Spleen (tissue), 11 donors: ENCODE results near the gene PPP1R1B. TPM values are rescaled to one million over a fixed set of nuclear protein-coding genes. Genes with fewer than 3 reads are reported as not detected.

Experiments
- DNase-seq: peaks from one replicate; pipeline ENCODE4 v3.0.0-alpha.2; 2020
- H3K27ac ChIP-seq, 8 donors: fragments of 200-600 bp; sonication (generic) in 7 of 8; 1 replicate in 4 of 8; 2 replicates in 4 of 8; pipeline versions ENCODE4 v1.5.0 to v1.8.0; 2016 to 2021; ENCODE audit warnings: inconsistent platforms in 4 of 8, mild to moderate bottlenecking in 4 of 8, moderate library complexity in 1 of 8
- H3K27me3 ChIP-seq, 7 donors: fragments of 200-600 bp; sonication (generic) in 6 of 7; replicated peaks in 1 of 7; 1 replicate in 4 of 7; 2 replicates in 3 of 7; pipeline versions ENCODE4 v1.5.0 to v1.8.0; 2016 to 2021; ENCODE audit warnings: inconsistent platforms in 3 of 7, mild to moderate bottlenecking in 1 of 7
- H3K36me3 ChIP-seq, 6 donors: fragments of 200-600 bp; sonication (generic) in 5 of 6; 1 replicate in 4 of 6; 2 replicates in 2 of 6; pipeline versions ENCODE4 v1.5.0 to v1.8.0; 2016 to 2021; ENCODE audit warnings: inconsistent platforms in 2 of 6
- H3K4me1 ChIP-seq, 6 donors: fragments of 200-600 bp; sonication (generic) in 5 of 6; 1 replicate in 3 of 6; 2 replicates in 3 of 6; pipeline versions ENCODE4 v1.5.0 to v1.8.0; 2016 to 2021; ENCODE audit warnings: inconsistent platforms in 3 of 6
- H3K4me3 ChIP-seq, 8 donors: fragments of 200-600 bp; sonication (generic) in 7 of 8; 1 replicate in 4 of 8; 2 replicates in 4 of 8; pipeline versions ENCODE4 v1.5.0 to v1.8.0; 2016 to 2021; ENCODE audit warnings: inconsistent platforms in 4 of 8, mild to moderate bottlenecking in 4 of 8, moderate library complexity in 2 of 8
- H3K9me3 ChIP-seq, 8 donors: fragments of 200-600 bp; sonication (generic) in 7 of 8; 1 replicate in 4 of 8; 2 replicates in 4 of 8; pipeline versions ENCODE4 v1.5.0 to v1.8.0; 2016 to 2021; ENCODE audit warnings: inconsistent platforms in 4 of 8
- POLR2A ChIP-seq, 3 donors: fragments of 450-650 bp; IDR thresholded peaks; one replicate each; pipeline ENCODE4 v1.5.1; 2017; ENCODE audit warnings: antibody characterized with exemption in 3 of 3, mild to moderate bottlenecking in 1 of 3
- POLR2AphosphoS5 ChIP-seq, 3 donors: sonication (generic); formaldehyde crosslinking; IDR thresholded peaks; one replicate each; pipeline ENCODE4 v1.5.1; 2017; ENCODE audit warnings: antibody characterized with exemption in 3 of 3
- WGBS, 5 donors: extraction: QIAGEN DNeasy Blood & Tissue Kit in 3 of 5; methylation state at CpG; one replicate each; pipeline versions ENCODE4 v1.1.5 to v1.1.7; 2013 to 2018; 5-methylcytosine and 5-hydroxymethylcytosine counted together
- intact Hi-C: fragments of 100-400 bp; cut with DNase I; formaldehyde crosslinking; loops from one replicate; pipeline ENCODE4 v1.15.0; 2023; ENCODE audit warnings: low total_unique reads
- polyA plus RNA-seq, 3 donors: library from polyadenylated mRNA; stranded (reverse); fragments of 200-250 nt; gene quantifications; one replicate each; pipeline ENCODE4 v1.2.1, GENCODE V29; 2013
- total RNA-seq, 7 donors: library from RNA; depleted of rRNA in 3 of 7; stranded (reverse); fragments of >200 nt in 3 of 7; fragmentation: NEBNext Ultra II Directional in 4 of 7; extraction: Animal tissue kit (Norgen Biotek cat#: 25700) in 4 of 7; gene quantifications; one replicate each; pipeline versions ENCODE4 v1.1.0 to v1.2.1, GENCODE V29; 2016 to 2021
- TF ChIP-seq, protein P1 (sequence below), 11 experiments: fragments of 200-600 bp in 7 of 11; fragments of 450-650 bp in 4 of 11; sonication (generic) in 4 of 11; IDR thresholded peaks in 8 of 11; conservative IDR thresholded peaks in 3 of 11; 1 replicate in 7 of 11; 2 replicates in 4 of 11; pipeline versions ENCODE4 v1.4.0 to v1.8.0; 2016 to 2021; ENCODE audit warnings: antibody characterized with exemption in 11 of 11, inconsistent platforms in 4 of 11, mild to moderate bottlenecking in 1 of 11
- donor health status: healthy with polysubstance abuse.
- donor health status: DM: no; HTN: no; CAD: no; lungs with moderate emphysema.
- donor health status: DM: no; HTN: no; CAD: no.
- donor health status: Bipolar disorder and iron deficiency.
- donor health status: healthy.
- donor health status: DM: no; HTN: no; CAD: no.
- donor health status: DM: yes; HTN: yes; CAD: no.

PPP1R1B gene
- total and polyA plus RNA-seq, 10 donors = 0.06 to 0.26 TPM; not detected in 8

DNA sequence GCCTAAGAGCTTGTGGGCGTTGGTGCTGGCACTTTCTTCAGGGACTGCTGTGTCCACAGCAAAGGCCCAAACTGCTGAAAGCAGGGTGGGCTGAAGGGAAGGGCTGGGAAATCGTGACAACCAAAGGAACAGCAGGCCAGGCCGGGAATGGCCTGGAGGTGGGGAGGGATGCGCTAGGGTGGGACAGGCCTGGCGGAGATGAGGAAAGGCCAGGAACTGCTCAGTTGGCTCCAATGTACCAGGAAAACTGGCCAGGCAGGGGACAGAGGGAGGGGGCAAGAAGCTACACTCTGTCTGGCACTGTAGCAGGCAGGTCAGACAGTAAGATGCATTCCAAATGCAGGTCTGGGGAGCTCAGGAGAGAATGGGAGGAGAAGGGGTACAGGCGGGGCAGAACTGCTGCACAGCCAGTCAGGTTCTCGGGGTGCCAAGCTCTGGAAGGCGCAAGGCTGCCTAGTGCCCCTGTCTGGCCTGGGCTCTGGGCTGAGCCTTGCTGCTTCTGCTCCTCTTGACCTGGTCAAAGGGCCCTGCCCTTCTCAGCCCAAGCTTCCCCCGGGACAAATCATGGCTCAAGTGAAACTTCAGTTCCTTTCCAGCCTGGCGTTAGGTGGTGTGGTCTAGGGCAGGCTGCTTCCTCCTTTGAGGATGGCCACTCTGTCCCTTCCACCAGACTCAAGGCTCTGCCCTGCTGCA is 48.8 kb downstream of the PPP1R1B start:
- 80 to 86% (median 81%) methylated on average over 9 to 10 of the region's 10 CpGs for WGBS, 5 donors
- peaks cover 21 to 78% (median 61%) of the 10 kb centered on the region in 6 donors for H3K4me1 ChIP-seq
- intact Hi-C loops = no loop called here

DNA sequence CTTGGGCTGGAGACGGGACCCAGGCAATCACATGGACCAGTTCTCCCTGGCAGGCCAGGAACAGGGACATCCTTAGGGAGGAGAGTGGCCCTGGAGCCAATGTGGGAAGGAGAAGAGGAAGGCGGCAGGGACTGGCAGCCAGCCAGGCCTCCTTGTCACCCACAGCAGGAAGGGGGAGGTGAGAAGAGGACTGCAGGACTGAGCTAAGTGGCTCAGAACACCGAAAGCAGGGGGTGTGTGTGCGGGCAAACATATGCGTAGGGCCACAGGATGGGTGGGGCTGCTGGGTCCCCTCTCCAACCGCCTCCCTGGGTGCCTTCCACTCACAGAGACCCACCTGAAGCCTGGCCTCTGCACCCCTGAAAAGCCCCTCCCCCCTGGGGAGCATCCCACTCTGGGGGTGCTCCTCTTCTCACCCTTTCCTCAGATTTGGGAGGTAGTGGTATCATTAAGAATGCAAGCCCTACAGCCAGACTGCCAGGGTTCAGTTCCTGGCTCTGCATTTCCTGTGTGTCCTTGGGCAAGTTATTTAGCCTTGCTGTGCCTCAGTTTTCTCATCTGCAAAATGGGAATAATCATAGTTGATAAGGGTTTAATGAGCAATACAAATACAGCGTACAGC is 49.6 kb downstream of the PPP1R1B start:
- Histone ChIP-seq H3K27ac (peak overlapping the region in 6 of 8 donors; percentile 31 to 90 (median 74)), H3K27me3 (peaks cover 0 to 11% (median 2%) of the 10 kb centered on the region in 7 donors), H3K4me3 (no peak overlapping the region), H3K4me1 (peaks cover 21 to 83% (median 64%) of the 10 kb centered on the region in 6 donors), H3K9me3 (no peaks in the 10 kb centered on the region), H3K36me3 (peaks cover 0 to 15% (median 2%) of the 10 kb centered on the region in 6 donors)
- 24 to 33% (median 25%) methylated on average over 7 of the region's 7 CpGs for WGBS, 5 donors
- TF ChIP-seq POLR2AphosphoS5 (IDR thresholded peaks at IDR 0.05) = peak; percentile 55 to 66 (median 62)
- TF ChIP-seq POLR2A (IDR thresholded peaks at IDR 0.05) = no peak
- TF ChIP-seq, protein P1, sequence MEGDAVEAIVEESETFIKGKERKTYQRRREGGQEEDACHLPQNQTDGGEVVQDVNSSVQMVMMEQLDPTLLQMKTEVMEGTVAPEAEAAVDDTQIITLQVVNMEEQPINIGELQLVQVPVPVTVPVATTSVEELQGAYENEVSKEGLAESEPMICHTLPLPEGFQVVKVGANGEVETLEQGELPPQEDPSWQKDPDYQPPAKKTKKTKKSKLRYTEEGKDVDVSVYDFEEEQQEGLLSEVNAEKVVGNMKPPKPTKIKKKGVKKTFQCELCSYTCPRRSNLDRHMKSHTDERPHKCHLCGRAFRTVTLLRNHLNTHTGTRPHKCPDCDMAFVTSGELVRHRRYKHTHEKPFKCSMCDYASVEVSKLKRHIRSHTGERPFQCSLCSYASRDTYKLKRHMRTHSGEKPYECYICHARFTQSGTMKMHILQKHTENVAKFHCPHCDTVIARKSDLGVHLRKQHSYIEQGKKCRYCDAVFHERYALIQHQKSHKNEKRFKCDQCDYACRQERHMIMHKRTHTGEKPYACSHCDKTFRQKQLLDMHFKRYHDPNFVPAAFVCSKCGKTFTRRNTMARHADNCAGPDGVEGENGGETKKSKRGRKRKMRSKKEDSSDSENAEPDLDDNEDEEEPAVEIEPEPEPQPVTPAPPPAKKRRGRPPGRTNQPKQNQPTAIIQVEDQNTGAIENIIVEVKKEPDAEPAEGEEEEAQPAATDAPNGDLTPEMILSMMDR (IDR thresholded peaks at IDR 0.05 in 8 of 11, conservative IDR thresholded peaks at IDR 0.05 in 3 of 11) = no peak
- intact Hi-C loops = no loop called here
- DNase-seq = peak; percentile 89

More for the DNA sequence above, 48.8 kb downstream of the PPP1R1B start:
- Histone ChIP-seq H3K27ac (peak overlapping the region in 6 of 8 donors; percentile 31 to 90 (median 74)), H3K27me3 (peaks cover 0 to 19% (median 7%) of the 10 kb centered on the region in 7 donors), H3K9me3 (no peaks in the 10 kb centered on the region), H3K36me3 (peaks cover 0 to 9% (median under 1%) of the 10 kb centered on the region in 6 donors), H3K4me3 (no peak overlapping the region)
- TF ChIP-seq, protein P1 (IDR thresholded peaks at IDR 0.05 in 8 of 11, conservative IDR thresholded peaks at IDR 0.05 in 3 of 11) = no peak
- no peak for TF ChIP-seq POLR2A (IDR thresholded peaks at IDR 0.05)
- peak; percentile 63 for DNase-seq

DNA sequence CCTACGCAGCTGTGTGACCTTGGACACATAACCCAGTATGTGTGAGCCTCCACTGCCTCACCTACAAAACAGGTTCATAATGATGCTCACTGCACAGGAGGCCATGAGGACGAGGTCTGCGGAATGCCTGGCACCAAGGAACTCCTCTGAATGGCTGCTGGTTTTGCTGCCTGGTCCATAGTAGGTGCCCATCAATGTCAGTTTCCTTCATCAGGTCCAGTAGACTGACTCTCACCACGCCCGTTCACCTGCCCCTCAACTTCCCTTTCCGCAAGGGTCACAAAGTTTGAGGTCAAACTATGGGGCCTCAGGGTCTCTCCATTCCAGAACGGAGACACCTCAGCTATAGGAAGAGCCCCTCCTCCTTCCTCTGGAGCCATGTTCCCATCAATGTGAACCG is 50.3 kb downstream of the PPP1R1B start:
- no peak for DNase-seq
- Histone ChIP-seq H3K27me3 (peaks cover 0 to 4% (median 0%) of the 10 kb centered on the region in 7 donors), H3K9me3 (no peaks in the 10 kb centered on the region), H3K4me1 (peaks cover 21 to 77% (median 63%) of the 10 kb centered on the region in 6 donors), H3K27ac (peak overlapping the region in 4 of 8 donors; percentile 69 to 90 (median 80)), H3K4me3 (no peak overlapping the region), H3K36me3 (peaks cover 0 to 17% (median 2%) of the 10 kb centered on the region in 6 donors)
- 62 to 86% (median 80%) methylated on average over 7 to 8 of the region's 8 CpGs for whole genome bisulfite sequencing, 5 donors
- intact Hi-C loops = no loop called here
- TF ChIP-seq, protein P1 (IDR thresholded peaks at IDR 0.05 in 8 of 11, conservative IDR thresholded peaks at IDR 0.05 in 3 of 11) = no peak
